Amniotic stem cell (primary cell): Measurements from ENCODE around the gene MAVS.
"Not testable (repeated sequence)": the region's sequence is repeated elsewhere in the genome, so short reads cannot be mapped to it uniquely, and the experiment has no call there.

Source experiments
- DNase-seq: peaks from one replicate; lab custom pipeline; 2025; lab: John Stamatoyannopoulos, UW

Gene MAVS

GRCh38 chr20:3815703-3816315, 30.8 kb upstream of the MAVS start:
- DNase-seq: no peak

- peak; percentile 86 for DNase-seq
Observed at GRCh38 chr20:3818155-3819151, 28.2 kb upstream of the MAVS start.

GRCh38 chr20:3819411-3820047, 27.1 kb upstream of the MAVS start:
- no peak for DNase-seq

- peak; percentile 87 for DNase-seq
Observed at GRCh38 chr20:3820048-3820900, 26.4 kb upstream of the MAVS start, which contains the start of gene AP5S1. AP5S1 (plus strand) TSS chr20:3820547; CDS start chr20:3822118, 1,571 bp downstream.

- no peak for DNase-seq
Observed at GRCh38 chr20:3820901-3821727, 25.5 kb upstream of the MAVS start.

- no peak for DNase-seq
Observed at GRCh38 chr20:3821996-3822395, 24.6 kb upstream of the MAVS start.

- DNase-seq: no peak
Observed at GRCh38 chr20:3823881-3824280, 22.8 kb upstream of the MAVS start.

GRCh38 chr20:3825526-3825925, 21.1 kb upstream of the MAVS start:
- DNase-seq: no peak

- DNase-seq: no peak
Observed at GRCh38 chr20:3826420-3826819, 20.2 kb upstream of the MAVS start.

- DNase-seq: no peak
Observed at GRCh38 chr20:3828798-3829197, 17.8 kb upstream of the MAVS start.

GRCh38 chr20:3829891-3830290, 16.7 kb upstream of the MAVS start:
- not testable (repeated sequence) for DNase-seq

GRCh38 chr20:3836132-3836531, 10.5 kb upstream of the MAVS start:
- DNase-seq: no peak

GRCh38 chr20:3839328-3839727, 7.3 kb upstream of the MAVS start:
- DNase-seq: no peak

GRCh38 chr20:3840201-3840600, 6.4 kb upstream of the MAVS start:
- peak; percentile 2 for DNase-seq

GRCh38 chr20:3842348-3842930, 4.2 kb upstream of the MAVS start:
- no peak for DNase-seq

GRCh38 chr20:3843490-3843889, 3.1 kb upstream of the MAVS start:
- DNase-seq: peak; percentile 7

- not testable (repeated sequence) for DNase-seq
Observed at GRCh38 chr20:3843990-3844619, 2.5 kb upstream of the MAVS start.

- no peak for DNase-seq
Observed at GRCh38 chr20:3846378-3846739, 275 bp upstream of the MAVS start.

- no peak for DNase-seq
Observed at GRCh38 chr20:3847429-3847940, 851 bp downstream of the MAVS start.

- DNase-seq: no peak
Observed at GRCh38 chr20:3848565-3848964, 1.9 kb downstream of the MAVS start.
